MM.1S (cell line): ENCODE results near the gene TMEM161B.
"Not testable (repeated sequence)": the region's sequence is repeated elsewhere in the genome, so short reads cannot be mapped to it uniquely, and the experiment has no call there.

Experiments used
- EZH2phosphoT487 ChIP-seq: fragments of 300-600 bp; sonication (generic); IDR thresholded peaks from 2 replicates; pipeline ENCODE4 v1.6.1; 2018; ENCODE audit warnings: antibody characterized with exemption, low read length
- TF ChIP-seq, protein P1 (sequence below): fragments of 300-600 bp; sonication (generic); IDR thresholded peaks from 2 replicates; pipeline ENCODE4 v1.5.1; 2016; ENCODE audit warnings: antibody characterized with exemption, low read length, mixed read lengths

DNA sequence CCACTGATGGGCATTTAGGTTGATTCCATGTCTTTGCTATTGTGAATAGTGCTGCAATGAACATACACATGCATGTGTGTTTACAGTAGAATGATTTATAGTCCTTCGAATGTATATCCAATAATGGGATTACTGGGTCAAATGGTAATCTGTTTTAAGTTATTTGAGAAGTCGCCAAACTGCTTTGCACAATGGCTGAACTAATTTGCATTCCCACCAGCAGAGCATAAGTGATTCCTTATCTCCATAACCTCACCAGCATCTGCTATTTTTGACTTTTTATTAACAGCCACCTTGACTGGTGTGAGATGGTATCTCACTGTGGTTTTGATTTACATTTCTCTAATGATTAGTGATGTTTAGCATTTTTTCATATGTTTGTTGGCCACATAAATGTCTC, 25.2 kb downstream of the TMEM161B start:
- TF ChIP-seq, protein P1, sequence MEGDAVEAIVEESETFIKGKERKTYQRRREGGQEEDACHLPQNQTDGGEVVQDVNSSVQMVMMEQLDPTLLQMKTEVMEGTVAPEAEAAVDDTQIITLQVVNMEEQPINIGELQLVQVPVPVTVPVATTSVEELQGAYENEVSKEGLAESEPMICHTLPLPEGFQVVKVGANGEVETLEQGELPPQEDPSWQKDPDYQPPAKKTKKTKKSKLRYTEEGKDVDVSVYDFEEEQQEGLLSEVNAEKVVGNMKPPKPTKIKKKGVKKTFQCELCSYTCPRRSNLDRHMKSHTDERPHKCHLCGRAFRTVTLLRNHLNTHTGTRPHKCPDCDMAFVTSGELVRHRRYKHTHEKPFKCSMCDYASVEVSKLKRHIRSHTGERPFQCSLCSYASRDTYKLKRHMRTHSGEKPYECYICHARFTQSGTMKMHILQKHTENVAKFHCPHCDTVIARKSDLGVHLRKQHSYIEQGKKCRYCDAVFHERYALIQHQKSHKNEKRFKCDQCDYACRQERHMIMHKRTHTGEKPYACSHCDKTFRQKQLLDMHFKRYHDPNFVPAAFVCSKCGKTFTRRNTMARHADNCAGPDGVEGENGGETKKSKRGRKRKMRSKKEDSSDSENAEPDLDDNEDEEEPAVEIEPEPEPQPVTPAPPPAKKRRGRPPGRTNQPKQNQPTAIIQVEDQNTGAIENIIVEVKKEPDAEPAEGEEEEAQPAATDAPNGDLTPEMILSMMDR: not testable (repeated sequence)
- TF ChIP-seq EZH2phosphoT487: not testable (repeated sequence)
